HG03565 (cell line): Measurements from ENCODE around the gene RAPGEF6.
"Not testable (repeated sequence)": the region's sequence is repeated elsewhere in the genome, so short reads cannot be mapped to it uniquely, and the experiment has no call there.

Source experiments
- ATAC-seq: cut with Tn5 transposase; IDR thresholded peaks from one replicate; pipeline ENCODE4 v1.9.1; 2021; ENCODE audit warnings: mild to moderate bottlenecking, moderate library complexity; ENCODE audit not compliant: unreplicated experiment

RAPGEF6 gene

DNA sequence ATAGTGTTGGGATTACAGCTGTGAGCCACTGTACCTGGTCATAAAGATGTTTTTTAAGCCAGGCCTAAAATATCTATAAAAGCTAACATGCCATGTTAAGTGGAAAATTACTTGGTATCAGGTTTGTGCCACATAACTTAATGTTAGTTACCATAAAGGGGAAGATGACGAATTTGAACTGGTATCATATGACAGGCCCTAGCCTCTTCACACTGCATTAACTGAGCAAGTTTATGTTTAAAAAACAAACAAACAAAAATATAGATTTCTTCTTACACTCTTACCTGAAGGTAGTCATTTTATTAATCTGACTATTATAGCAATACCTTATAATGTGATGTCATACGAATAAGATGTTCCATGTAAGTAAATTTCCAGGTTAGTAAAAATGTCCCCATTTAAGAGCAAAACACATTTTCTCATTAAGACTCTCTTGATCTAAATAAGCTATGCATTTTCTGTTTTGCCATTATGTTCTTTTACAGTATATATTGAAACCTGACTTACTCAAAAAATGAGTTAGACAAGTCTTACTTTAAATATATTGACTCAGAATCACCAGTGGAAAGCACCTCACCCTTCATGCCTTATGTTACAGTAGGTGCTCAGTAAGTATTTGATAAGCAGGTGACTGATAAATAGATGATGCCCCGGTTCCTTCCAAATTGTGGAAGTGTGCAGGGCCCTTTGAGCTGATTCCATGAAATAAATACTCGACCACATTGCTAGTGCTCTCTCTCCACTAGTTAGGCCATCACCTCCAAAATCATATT is 245.7 kb downstream of the RAPGEF6 start:
- no peak for ATAC-seq

DNA sequence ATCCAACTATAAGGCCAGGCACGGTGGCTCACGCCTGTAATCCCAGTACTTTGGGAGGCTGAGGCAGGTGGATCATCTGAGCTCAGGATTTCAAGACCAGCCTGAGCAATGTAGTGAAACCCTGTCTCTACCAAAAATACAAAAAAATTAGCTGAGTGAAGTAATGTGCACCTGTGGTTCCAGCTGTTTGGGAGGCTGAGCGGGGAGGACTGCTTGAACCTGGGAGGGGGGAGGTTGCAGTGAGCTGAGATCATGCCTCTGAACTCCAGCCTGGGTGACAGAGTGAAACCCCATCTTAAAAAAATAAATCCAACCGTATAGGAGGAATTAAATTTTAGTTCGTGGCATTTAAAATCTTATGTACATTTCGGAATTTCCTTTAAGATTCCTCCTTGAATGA is 247.8 kb downstream of the RAPGEF6 start:
- ATAC-seq: no peak

DNA sequence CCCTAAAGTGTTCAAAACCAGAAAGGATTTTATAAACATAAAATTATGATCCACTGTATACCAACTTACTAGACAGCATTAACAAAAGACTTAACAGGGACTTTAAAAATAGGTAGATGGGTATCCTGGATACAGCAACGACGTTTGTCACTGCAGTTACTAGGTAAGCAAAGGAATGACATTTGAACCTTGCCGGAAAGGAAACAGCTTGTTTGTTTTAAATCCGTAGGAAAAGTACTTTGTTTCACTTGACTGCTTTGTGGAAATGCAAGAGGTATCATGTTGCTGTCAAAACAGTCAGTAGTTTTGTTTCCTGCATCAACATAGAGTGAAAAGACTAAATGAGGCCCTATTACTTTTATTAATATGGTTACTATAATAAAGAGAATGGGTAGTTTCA is 248.2 kb downstream of the RAPGEF6 start:
- ATAC-seq: no peak

GRCh38 chr5:131386124-131386523 is 248.9 kb downstream of the RAPGEF6 start:
- ATAC-seq: no peak

DNA sequence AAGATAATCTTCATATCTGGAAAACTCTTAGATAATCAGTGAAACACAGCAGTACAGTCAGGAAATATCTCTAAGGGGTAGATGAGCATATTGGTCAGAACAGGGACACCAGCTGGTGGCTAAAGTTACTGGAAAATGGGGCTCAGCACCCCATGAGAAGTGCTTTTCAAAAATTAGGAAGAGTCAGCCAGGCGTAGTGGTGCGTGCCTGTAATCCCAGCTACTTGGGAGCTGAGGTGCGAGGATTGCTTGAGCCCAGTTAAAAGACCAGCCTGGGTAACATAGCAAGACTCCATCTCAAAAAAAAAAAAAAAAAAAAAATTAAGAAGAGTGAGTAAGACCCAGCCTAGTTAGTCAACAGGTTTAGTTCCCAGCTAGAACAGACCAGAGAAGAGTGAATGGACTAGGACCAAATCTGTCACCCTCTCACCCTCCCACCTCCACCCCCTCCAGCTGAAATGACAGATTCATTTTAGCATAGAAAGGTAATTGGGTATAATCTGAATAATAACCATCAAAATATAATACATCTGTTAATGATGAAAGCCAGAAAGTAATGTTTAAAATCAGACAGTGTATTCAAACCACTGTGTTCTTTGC is 250.3 kb downstream of the RAPGEF6 start:
- ATAC-seq: no peak

DNA sequence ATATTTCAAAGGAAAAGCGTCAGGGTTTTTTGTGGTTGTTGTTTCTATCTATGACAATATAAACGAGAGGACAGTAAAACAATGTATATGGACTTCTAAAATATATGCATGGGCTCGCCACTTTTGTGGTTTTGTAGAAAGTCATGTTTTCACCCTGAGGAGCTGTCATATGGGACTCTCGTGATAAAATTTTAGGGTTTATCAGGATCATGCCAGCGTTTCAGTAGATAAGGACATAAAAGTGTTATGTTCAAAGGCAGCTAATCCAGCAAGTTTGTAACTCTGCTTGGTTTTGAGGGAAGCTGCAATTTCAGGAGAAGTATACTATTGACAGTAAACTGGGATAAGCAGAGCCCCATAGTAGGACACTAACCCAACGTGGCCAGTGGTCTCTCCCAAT is 250.9 kb downstream of the RAPGEF6 start:
- ATAC-seq: no peak

- peak; percentile 64 for ATAC-seq
Observed at GRCh38 chr5:131382407-131383395, 252.3 kb downstream of the RAPGEF6 start.

- peak; percentile 37 for ATAC-seq
Observed at GRCh38 chr5:131381777-131382176, 253.3 kb downstream of the RAPGEF6 start.

- ATAC-seq: no peak
Observed at GRCh38 chr5:131381021-131381420, 254.0 kb downstream of the RAPGEF6 start.

- not testable (repeated sequence) for ATAC-seq
Observed at GRCh38 chr5:131380238-131380637, 254.8 kb downstream of the RAPGEF6 start.

DNA sequence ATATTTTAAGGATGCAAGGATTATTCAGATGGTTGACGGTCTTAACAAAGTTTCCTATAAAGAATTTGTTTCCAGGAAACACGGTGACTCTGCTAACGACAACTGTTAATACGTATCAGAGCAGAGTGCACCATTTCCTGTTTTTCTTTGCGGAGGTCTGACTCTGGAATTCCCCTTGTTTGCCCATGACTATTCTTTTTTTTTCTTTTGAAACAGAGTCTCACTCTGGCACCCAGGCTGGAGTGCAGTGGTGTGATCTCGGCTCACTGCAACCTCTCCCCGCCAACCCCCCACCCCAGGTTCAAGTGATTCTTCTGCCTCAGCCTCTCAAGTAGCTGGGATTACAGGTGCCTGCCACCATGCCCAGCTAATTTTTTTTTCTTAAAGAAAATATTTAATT is 255.3 kb downstream of the RAPGEF6 start:
- peak; percentile 27 for ATAC-seq

DNA sequence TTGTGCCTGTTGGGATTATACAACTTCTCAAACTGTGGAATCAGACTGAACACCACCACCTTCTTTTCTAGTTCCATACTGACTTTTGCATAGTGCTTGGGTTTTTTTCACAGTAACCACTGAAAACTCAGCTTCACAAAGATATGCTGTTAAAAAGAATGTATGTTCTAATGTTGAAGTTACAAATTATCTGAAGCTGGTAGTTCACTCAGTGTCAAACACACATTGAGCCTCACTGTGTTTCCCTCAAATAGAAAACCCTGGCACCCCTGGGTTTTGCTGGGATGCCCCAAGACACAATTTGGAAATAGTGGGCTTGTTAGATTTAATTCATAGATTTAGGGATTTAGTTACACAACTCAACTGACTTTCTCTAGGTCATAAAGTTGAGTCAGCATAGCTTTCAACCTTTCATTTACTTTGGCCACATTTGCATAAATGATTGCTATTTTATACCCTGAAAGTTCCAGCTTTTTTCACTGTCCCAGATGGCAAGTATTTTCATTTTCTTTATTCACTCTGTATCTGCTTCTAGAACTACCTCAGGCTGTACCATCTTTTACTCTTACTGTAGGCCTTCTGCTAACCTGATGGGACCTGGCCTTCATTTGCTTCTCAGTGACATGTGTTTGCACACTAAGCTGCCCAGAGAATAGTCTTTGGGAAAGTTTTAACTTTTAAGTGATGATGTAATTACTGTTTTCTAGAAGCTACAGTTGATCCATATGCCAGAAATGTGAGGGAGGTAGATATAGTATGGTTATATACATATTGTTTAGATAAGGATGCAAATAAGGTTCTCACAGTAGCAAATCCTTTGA is 256.1 kb downstream of the RAPGEF6 start:
- ATAC-seq: peak; percentile 14

- ATAC-seq: no peak
Observed at GRCh38 chr5:131377785-131378325, 257.2 kb downstream of the RAPGEF6 start.

DNA sequence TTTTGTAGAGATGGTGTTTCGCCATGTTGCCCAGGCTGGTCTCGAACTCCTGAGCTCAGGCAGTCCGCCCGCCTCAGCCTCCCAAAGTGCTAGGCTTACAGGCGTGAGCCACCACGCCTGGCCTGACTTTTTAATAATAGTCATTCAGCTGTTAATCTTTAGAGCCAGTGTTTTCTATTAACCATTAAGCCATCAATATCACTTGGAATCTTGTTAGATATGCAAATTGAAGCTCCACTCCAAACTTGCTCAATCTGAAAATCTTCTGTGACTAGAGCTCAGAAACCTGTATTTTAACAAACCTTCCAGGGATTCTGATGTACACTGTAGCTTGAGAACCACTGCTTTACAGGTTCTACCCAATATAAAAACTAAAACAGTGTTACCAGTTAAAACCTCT is 257.7 kb downstream of the RAPGEF6 start:
- ATAC-seq: no peak

DNA sequence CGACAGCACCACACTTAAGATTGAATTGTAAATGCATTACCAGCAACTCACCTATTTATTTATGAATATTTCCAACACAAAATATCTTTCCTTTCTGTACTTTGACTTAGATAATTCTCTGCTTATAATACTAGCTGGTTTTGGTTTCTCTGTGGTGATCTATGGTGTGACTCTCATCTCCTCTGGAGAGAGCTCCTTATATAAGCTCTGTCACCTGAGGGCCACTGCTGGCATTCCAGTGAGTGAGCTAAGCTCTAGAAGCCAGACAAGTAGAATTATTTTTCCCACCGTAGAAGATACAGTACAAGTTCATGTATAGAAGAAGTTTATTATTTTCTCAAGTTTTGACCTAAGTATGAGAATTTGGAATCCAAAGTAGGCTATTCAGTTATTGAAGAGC is 259.7 kb downstream of the RAPGEF6 start:
- no peak for ATAC-seq
